Ishikawa (cell line): Measurements from ENCODE around the gene TIE1.

Source experiments
- FOXM1 ChIP-seq: IDR thresholded peaks from 2 replicates; pipeline ENCODE4 v1.6.1; 2012; ENCODE audit warnings: low read depth, borderline replicate concordance
- RAD21 ChIP-seq: IDR thresholded peaks from 2 replicates; pipeline ENCODE4 v1.6.1; 2012; ENCODE audit warnings: low read depth
- USF1 ChIP-seq: IDR thresholded peaks from 2 replicates; pipeline ENCODE4 v1.6.1; 2012
- ZBTB7A ChIP-seq: IDR thresholded peaks from 2 replicates; pipeline ENCODE4 v1.6.1; 2012; ENCODE audit warnings: low read depth
- TF ChIP-seq, protein P1 (sequence below): IDR thresholded peaks from 2 replicates; pipeline ENCODE4 v1.6.1; 2012

GRCh38 chr1:43357251-43357650, 56.5 kb downstream of the TIE1 start:
- TF ChIP-seq, protein P1, sequence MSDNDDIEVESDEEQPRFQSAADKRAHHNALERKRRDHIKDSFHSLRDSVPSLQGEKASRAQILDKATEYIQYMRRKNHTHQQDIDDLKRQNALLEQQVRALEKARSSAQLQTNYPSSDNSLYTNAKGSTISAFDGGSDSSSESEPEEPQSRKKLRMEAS, result no peak
- no peak for TF ChIP-seq FOXM1
- TF ChIP-seq ZBTB7A, result no peak
- no peak for TF ChIP-seq USF1
- no peak for TF ChIP-seq RAD21
